Fibroblast of villous mesenchyme (primary cell): Measurements from ENCODE around the gene SLC44A1. TPM values are rescaled to one million over a fixed set of nuclear protein-coding genes. Genes with fewer than 3 reads are reported as not detected.

Experiments
- DNase-seq: peaks from one replicate; pipeline ENCODE4 v3.0.0-alpha.2; 2010; ENCODE audit warnings: low read depth
- H3K4me3 ChIP-seq: 2 replicates; pipeline ENCODE4 v1.5.1; 2011; ENCODE audit warnings: low read depth, mild to moderate bottlenecking, low read length
- total RNA-seq: library from RNA; depleted of rRNA; stranded (reverse); fragments of >200 nt; gene quantifications from 2 replicates; pipeline ENCODE4 v1.2.3, GENCODE V29; 2012
- TF ChIP-seq, protein P1 (sequence below): IDR thresholded peaks from 2 replicates; pipeline ENCODE4 v1.5.1; 2012; ENCODE audit warnings: low read depth, mild to moderate bottlenecking, low read length; ENCODE audit not compliant: insufficient read depth

The SLC44A1 gene
- total RNA-seq, 1 donor: 37.1 TPM

DNA sequence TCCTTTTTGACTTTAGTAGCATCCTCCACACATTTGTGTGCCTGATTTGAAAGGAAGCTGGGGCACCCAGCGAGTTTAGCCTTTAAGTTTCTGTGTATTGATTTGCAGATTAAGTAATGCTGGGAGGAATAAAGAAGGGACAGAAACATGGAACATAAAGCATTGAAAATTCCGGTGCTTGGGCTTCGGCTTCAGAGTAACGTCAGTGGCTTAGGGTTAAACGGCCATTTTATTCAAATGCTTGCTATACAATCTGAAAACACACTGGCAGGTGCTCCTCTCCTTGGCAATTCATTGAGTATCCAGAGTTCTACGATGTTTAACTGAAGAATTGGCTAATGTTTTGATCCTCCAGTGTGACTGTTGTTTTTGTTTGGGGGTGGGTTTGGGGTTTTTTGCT lies 145.3 kb downstream of the SLC44A1 start:
- no peak for DNase-seq
- no peak overlapping the region for H3K4me3 ChIP-seq
- TF ChIP-seq, protein P1, sequence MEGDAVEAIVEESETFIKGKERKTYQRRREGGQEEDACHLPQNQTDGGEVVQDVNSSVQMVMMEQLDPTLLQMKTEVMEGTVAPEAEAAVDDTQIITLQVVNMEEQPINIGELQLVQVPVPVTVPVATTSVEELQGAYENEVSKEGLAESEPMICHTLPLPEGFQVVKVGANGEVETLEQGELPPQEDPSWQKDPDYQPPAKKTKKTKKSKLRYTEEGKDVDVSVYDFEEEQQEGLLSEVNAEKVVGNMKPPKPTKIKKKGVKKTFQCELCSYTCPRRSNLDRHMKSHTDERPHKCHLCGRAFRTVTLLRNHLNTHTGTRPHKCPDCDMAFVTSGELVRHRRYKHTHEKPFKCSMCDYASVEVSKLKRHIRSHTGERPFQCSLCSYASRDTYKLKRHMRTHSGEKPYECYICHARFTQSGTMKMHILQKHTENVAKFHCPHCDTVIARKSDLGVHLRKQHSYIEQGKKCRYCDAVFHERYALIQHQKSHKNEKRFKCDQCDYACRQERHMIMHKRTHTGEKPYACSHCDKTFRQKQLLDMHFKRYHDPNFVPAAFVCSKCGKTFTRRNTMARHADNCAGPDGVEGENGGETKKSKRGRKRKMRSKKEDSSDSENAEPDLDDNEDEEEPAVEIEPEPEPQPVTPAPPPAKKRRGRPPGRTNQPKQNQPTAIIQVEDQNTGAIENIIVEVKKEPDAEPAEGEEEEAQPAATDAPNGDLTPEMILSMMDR: no peak

DNA sequence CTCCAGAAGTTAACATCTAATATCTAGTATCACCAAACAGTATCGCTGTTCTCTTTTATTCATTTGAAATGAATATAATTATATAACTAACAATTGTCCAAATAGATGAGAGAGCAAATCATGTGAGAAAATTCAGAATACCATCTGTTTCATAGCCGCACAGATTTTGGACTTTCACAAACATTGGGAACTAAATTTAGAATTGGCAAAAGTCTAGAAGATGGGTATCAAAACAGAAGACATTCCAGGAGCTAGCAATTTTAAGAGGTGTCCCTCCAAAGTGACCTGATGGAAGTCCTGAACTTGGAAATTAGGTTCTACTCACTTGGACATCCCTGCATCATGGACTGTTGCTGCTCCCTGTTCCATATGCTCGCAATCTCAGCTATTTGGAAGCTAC lies 146.4 kb downstream of the SLC44A1 start:
- H3K4me3 ChIP-seq: no peak overlapping the region
- DNase-seq: no peak
- TF ChIP-seq, protein P1: no peak

DNA sequence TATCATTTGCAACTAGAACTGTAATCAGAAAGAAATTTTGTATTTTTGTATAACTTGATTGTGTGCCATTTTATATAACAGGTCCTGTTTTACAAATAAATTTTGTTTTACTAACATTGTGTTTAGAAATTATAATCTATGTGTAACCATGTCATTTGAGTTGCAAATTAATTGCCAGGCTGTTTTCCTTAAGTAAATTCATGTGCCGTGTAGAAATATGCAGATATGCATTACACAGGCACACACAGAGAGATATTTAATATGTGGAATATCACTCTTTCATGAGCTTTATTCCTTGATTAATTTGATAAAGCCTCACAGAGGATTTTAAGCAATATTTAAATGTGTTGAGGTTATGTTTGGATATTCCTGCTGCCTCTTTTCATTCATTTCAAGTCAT lies 146.8 kb downstream of the SLC44A1 start:
- no peak overlapping the region for H3K4me3 ChIP-seq
- TF ChIP-seq, protein P1: no peak
- DNase-seq: no peak

DNA sequence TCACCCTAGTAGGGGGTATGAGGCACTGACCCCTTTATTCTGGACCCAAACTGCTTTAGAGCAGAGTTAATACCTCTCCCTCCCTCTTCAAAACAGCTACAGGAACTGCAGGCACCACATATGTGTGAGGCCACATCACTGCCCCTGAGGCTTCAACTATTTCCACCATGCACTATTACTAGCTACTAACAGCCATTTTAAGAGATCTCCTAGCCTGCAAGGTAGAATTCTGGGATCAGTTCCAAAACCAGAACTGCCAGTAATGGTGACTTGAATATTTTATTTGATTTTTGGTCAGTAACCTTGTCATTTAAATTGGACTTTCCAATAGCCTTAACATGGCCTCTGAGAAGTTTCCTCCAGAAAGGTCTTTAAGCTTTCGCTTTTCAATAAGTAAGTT lies 148.1 kb downstream of the SLC44A1 start:
- DNase-seq: no peak
- no peak overlapping the region for H3K4me3 ChIP-seq
- TF ChIP-seq, protein P1: no peak

DNA sequence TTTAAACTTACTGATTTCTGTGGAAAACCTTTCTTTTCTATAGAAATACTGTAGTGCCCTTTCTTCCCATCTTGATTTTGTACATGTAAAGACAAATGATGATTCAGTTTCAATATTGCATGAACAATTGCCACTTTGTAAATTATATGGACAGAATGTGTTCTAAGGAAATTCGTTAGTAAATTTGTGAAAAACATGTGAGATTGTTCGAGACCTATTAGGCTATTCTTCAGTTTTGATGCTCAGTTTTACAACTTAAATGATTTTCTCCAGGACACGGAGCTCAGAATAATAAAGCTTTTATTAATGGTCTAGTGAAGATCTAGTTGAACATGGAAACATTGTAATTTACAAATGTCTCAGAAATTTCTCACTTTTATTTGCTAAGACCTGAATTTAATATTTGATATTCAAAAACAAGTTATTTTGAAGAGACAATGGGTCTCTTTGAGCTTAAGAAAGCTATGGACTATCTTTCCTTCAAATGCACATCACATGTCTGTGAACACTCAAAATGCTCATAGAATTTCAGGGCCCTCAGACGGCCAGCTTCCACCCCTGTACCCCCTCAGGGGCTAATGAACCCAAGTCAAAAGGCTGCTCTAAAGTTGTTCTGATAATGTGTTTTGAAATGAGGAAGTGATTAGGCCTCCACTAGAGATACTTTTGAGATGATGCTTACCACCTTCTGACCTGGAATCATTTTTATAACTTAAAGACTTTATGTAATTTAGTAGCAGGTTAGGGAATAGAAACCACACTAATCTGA lies 149.3 kb downstream of the SLC44A1 start:
- DNase-seq: no peak
- TF ChIP-seq, protein P1: no peak
- no peak overlapping the region for H3K4me3 ChIP-seq

DNA sequence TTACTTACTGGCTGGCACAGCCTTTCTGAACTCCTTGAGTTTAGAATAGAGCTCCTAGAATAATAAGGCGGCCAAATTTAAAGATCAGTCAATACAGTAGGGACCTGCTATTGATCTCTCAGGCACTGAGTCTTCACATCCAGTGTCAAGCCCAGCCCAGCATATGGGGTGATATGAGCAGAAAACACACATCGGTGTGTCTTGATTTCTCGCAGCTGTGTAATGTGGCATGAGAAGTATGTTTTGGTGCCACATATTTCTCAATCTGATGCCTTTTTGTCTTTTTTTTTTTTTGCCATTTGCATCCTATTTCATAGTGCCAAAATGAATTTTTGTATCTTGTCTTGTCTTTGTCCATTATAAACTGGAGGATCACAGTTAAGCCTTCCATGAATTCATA lies 152.0 kb downstream of the SLC44A1 start:
- no peak for DNase-seq
- TF ChIP-seq, protein P1: no peak
- H3K4me3 ChIP-seq: no peak overlapping the region

DNA sequence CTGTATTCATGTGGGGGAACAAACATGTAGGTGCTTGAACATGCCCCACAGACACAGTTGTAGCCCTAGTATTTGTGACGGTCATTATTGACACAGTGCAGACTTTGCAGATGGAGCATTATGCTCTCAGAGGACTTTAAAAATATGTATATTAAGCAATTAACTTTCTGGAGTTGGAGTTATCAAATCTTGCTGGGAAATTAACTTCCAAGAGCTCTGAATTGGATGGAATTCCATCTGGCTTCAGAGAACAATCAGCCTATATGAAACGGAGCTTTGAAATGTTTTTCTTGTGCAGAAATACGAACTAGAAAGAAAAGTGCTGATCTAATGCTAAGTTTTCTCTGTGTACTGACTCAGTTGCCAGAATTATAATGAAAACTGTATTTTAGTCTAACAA lies 152.4 kb downstream of the SLC44A1 start:
- no peak for DNase-seq
- H3K4me3 ChIP-seq: no peak overlapping the region
- TF ChIP-seq, protein P1: no peak
